Measurements from ENCODE around the gene ADCYAP1R1.

Gene ADCYAP1R1

DNA sequence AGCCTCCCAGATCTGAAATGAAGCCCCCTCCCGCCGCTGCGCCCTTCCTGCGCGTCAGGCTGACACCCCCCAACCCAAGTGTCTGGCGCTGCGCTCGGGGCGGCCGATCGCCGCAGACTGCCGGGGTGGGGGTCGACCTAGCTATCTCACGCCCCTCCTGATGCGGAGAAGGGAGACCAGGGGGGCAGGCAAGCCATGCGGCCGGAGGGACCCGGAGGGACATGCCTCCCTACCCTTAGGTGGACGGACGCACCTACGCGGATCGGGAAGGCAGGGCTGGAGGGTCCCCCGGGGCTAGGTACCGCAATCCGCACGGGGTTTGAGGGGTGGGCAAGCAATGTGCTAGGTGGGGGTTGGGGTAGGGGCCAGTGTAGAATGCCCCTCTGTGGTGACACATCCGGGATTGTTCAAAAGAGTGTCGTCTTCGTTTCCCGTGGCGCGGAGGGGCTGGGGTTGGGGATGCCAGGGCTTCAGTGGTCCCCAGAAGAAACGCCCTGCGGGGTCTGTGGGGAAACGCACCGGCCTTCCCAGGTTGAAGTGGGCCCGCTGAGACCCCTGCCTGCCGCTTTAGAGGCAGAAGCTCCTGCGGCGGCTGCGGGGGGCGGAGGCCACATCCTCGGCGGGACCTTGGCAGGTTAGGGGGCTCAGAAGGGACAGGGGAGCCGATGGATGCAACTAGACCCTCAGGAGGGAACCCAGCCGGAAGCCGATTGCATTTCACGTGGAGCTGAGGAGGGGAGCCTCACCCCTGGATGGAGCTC, 913 bp downstream of the ADCYAP1R1 start:
- DNase-seq (ENCODE audit: extremely low read depth, low read depth) = no peak
- TF ChIP-seq, protein P1, sequence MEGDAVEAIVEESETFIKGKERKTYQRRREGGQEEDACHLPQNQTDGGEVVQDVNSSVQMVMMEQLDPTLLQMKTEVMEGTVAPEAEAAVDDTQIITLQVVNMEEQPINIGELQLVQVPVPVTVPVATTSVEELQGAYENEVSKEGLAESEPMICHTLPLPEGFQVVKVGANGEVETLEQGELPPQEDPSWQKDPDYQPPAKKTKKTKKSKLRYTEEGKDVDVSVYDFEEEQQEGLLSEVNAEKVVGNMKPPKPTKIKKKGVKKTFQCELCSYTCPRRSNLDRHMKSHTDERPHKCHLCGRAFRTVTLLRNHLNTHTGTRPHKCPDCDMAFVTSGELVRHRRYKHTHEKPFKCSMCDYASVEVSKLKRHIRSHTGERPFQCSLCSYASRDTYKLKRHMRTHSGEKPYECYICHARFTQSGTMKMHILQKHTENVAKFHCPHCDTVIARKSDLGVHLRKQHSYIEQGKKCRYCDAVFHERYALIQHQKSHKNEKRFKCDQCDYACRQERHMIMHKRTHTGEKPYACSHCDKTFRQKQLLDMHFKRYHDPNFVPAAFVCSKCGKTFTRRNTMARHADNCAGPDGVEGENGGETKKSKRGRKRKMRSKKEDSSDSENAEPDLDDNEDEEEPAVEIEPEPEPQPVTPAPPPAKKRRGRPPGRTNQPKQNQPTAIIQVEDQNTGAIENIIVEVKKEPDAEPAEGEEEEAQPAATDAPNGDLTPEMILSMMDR (IDR thresholded peaks at IDR 0.05; ENCODE audit: low read depth, low read length) = no peak

DNA sequence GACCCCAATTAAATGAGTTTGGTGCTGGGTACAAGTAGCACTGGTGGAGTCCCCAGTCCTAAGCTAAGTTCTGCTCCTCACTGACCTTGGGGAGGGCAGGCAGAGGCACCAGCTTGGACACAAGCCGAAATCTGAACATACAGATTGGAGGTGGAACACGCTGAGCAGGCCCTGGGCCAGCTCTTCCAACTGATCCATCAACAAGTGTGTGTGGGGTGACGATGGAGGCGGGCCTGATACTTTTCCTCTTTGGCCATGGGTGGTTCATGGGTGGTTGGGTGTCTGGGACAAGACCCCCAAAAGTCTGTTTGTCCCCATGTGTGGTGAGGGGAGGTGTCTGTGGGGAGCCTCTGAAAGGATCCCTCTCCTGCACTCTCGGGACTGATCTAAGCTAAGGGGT, 1.9 kb downstream of the ADCYAP1R1 start:
- TF ChIP-seq, protein P1 (IDR thresholded peaks at IDR 0.05; ENCODE audit: low read depth, low read length) = no peak
- DNase-seq (ENCODE audit: extremely low read depth, low read depth) = no peak

DNA sequence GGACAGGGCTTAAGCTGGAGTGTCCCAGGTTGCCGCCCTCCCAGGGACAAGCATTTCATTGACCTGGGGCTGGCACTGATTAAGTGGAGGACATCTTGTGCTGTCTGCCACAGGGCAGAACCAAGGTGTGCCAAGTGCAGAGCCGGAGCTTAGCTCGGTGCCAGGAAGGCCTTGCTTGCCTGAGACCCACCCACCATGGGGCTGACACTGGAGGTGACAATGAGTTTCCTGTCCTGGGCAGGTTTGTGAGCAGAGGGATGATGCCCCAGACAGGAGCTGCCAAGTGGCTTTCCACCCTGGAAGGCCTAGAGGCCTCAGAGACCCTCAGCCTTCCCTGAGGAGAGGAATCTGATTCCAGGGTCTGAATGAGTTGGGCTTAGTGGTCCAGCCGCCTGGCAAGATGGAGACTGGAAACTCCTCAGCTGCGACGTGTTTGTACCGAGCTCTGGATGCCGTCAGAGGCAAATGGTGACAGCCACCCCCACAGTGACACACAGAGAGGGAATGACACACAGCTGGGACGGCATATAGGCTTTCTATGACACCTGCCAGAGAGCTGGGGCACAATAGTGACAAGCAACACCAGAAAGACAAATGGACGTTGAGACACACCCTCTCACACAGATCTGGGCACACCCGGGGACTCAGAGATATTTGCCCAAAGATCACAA, 2.6 kb downstream of the ADCYAP1R1 start:
- DNase-seq (ENCODE audit: extremely low read depth, low read depth) = no peak
- TF ChIP-seq, protein P1 (IDR thresholded peaks at IDR 0.05; ENCODE audit: low read depth, low read length) = no peak

DNA sequence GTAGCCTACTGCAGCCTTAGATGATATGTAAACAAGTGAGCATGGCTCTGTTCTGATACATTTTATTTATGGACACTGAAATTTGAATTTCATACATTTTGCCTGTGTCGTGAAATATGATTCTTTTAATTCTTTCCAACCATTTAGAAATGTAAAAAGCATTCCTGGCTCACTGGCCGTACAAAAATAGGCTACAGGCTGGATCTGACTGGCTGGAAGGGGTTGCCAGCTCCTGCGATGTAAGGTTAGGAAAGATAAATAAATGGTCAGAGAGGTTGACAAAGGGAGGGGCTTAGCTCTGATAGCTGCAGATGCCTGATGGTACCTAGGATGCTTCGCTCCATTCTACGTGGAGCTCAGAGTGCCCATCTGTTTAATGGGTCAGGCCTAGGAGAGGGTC, 3.4 kb downstream of the ADCYAP1R1 start:
- no peak for DNase-seq (ENCODE audit: extremely low read depth, low read depth)
- TF ChIP-seq, protein P1 (IDR thresholded peaks at IDR 0.05; ENCODE audit: low read depth, low read length) = no peak

DNA sequence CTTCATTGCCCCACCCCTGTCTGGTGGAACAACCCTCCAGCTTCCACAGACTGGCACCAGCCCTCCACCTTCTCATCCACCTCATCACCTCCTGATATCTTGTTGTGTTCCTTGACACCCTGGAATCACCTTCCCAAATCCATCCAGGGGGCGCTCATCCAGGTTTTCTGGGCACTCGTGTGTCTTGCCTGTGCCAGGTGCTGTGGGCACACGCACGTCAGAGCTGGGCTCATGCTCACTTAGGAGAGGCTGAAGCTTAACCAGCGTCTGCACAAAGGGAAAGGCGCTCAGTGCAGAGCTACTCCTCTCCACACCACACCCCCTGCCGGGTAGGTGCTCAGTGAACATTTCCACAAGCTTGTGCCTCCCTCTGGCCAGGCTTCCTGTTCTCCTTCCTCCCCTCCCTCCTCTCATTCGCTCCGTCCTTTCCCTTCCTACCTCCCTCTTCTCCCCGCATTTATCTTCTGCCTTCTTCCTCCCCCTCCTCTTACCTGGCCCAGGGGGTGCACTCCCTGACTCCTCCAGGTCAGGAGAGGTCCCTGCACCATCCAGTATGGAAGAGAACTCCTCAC, 4.8 kb downstream of the ADCYAP1R1 start:
- DNase-seq (ENCODE audit: extremely low read depth, low read depth) = no peak
- TF ChIP-seq, protein P1 (IDR thresholded peaks at IDR 0.05; ENCODE audit: low read depth, low read length) = no peak

DNA sequence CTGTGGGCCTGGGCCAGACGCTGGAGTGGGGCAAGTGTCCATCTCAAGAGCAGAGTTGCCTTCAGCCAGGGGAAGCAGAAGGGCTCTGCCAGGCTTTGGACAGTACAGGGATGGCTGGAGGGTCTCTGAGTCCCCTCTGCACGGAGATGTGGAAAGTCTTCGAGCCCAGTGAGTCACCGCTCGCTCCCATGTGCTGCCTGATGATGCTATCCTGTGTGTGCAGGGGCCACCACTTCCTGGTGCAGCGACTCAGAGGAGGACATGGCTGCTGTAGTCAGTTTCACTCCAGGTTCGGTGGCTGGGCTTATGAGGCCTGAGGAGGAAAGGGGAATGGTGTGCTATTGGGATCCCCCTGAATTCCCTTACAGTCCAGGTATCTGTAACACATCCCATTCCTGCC, 6.0 kb downstream of the ADCYAP1R1 start:
- DNase-seq (ENCODE audit: extremely low read depth, low read depth) = no peak

More for the DNA sequence above, 6.0 kb downstream of the ADCYAP1R1 start:
- TF ChIP-seq, protein P1 (IDR thresholded peaks at IDR 0.05; ENCODE audit: low read depth, low read length) = no peak
